HG02798 (cell line): Measurements from ENCODE around the gene DCST2.

Experiments used
- ATAC-seq: cut with Tn5 transposase; IDR thresholded peaks from one replicate; pipeline ENCODE4 v1.9.1; 2021; ENCODE audit warnings: mild to moderate bottlenecking; ENCODE audit not compliant: unreplicated experiment, poor library complexity

Gene DCST2

DNA sequence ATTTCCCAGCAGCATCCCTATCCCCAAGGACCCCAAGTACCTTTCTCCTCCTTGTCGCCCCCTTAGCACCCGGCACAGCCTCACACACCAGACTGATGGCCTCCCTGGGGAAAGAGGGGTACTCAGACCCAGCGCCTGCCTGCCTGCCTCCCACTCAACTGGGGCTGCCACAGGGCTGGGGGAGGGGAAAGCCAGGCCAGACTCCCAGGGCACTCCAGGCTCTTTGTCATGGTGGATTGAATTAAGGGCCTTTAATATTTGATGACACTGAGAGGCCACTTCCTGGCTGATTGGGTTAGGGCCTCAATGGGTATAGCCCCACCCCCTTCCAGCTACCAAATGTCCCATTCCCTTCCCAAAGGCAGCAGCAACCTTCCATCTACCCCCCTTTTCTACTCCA is 64.8 kb downstream of the DCST2 start:
- ATAC-seq = no peak
